Neural cell (in vitro differentiated cells): ENCODE results near the gene WBP11. TPM values are rescaled to one million over a fixed set of nuclear protein-coding genes. Genes with fewer than 3 reads are reported as not detected.
A peak's percentile ranks its signal among the peaks of the same experiment; 100 is the strongest.

Experiments
- H2AFZ ChIP-seq: fragments of 200-600, 300-800 bp; sonication (generic), shearing (Covaris generic); 2 replicates; pipeline ENCODE4 v1.6.0; 2014; ENCODE audit warnings: low read depth, mild to moderate bottlenecking, antibody characterized with exemption, low read length, moderate library complexity
- H3F3A ChIP-seq: fragments of 200-600 bp; shearing (Covaris generic); 2 replicates; pipeline ENCODE4 v1.6.1; 2016; ENCODE audit warnings: mild to moderate bottlenecking, moderate library complexity, mixed read lengths, antibody characterized with exemption, low read length; ENCODE audit not compliant: insufficient read depth, poor library complexity, severe bottlenecking
- H3K27ac ChIP-seq: fragments of 200-600, 300-800 bp; sonication (generic), shearing (Covaris generic); 2 replicates; pipeline ENCODE4 v1.5.1; 2014; ENCODE audit warnings: mild to moderate bottlenecking, low read length, moderate library complexity
- H3K27me3 ChIP-seq: fragments of 300-800, 200-600 bp; sonication (generic), shearing (Covaris generic); 2 replicates; pipeline ENCODE4 v1.6.0; 2014; ENCODE audit warnings: mild to moderate bottlenecking, low read depth, low read length, moderate library complexity; ENCODE audit not compliant: insufficient read depth
- H3K36me3 ChIP-seq: fragments of 300-800, 200-600 bp; sonication (generic), shearing (Covaris generic); 2 replicates; pipeline ENCODE4 v1.5.1; 2014; ENCODE audit warnings: mild to moderate bottlenecking, antibody characterized with exemption, low read length, moderate library complexity; ENCODE audit not compliant: insufficient read depth
- H3K4me2 ChIP-seq: fragments of 300-800, 200-600 bp; sonication (generic), shearing (Covaris generic); 2 replicates; pipeline ENCODE4 v1.6.0; 2014; ENCODE audit warnings: mild to moderate bottlenecking, low read length
- H3K4me3 ChIP-seq: fragments of 300-800, 200-600 bp; sonication (generic), shearing (Covaris generic); 2 replicates; pipeline ENCODE4 v1.5.1; 2014; ENCODE audit warnings: mild to moderate bottlenecking, low read length, moderate library complexity
- H3K79me2 ChIP-seq: fragments of 200-600 bp; shearing (Covaris generic); replicated peaks from 2 replicates; pipeline ENCODE4 v1.6.0; 2014; ENCODE audit warnings: mild to moderate bottlenecking, low read length, moderate library complexity; ENCODE audit not compliant: insufficient read depth
- H3K9ac ChIP-seq: fragments of 300-800, 200-600 bp; sonication (generic), shearing (Covaris generic); 2 replicates; pipeline ENCODE4 v1.6.1; 2016; ENCODE audit warnings: mild to moderate bottlenecking, low read length, mixed read lengths
- H3K9me2 ChIP-seq: fragments of 200-600 bp; shearing (Covaris generic); 2 replicates; pipeline ENCODE4 v1.6.1; 2016; ENCODE audit warnings: mild to moderate bottlenecking, low read length, mixed read lengths; ENCODE audit not compliant: insufficient read depth
- H3K9me3 ChIP-seq: fragments of 200-600, 300-800 bp; sonication (generic), shearing (Covaris generic); 2 replicates; pipeline ENCODE4 v1.6.1; 2016; ENCODE audit warnings: mild to moderate bottlenecking, mixed run types, low read length, moderate library complexity, mixed read lengths
- H4K20me1 ChIP-seq: fragments of 200-600 bp; shearing (Covaris generic); 2 replicates; pipeline ENCODE4 v1.6.1; 2016; ENCODE audit warnings: mild to moderate bottlenecking, mixed run types; ENCODE audit not compliant: insufficient read depth
- CTCF ChIP-seq: fragments of 450-650 bp; IDR thresholded peaks from 2 replicates; pipeline ENCODE4 v1.5.1; 2014; ENCODE audit warnings: antibody characterized with exemption, mild to moderate bottlenecking, moderate library complexity; ENCODE audit not compliant: poor library complexity, severe bottlenecking
- EP300 ChIP-seq: fragments of 450-650 bp; conservative IDR thresholded peaks from 2 replicates; pipeline ENCODE4 v1.6.1; 2014; ENCODE audit warnings: antibody characterized with exemption, mild to moderate bottlenecking, moderate library complexity; ENCODE audit not compliant: poor library complexity, severe bottlenecking
- EZH2 ChIP-seq: fragments of 200-600, 300-800 bp; shearing (Covaris generic), sonication (generic); IDR thresholded peaks from 2 replicates; pipeline ENCODE4 v1.6.1; 2014; ENCODE audit warnings: antibody characterized with exemption, low read length, borderline replicate concordance, mild to moderate bottlenecking; ENCODE audit not compliant: insufficient read depth, poor library complexity, severe bottlenecking
- MXI1 ChIP-seq: fragments of 450-650 bp; conservative IDR thresholded peaks from 2 replicates; pipeline ENCODE4 v1.6.1; 2014; ENCODE audit warnings: antibody characterized with exemption, mild to moderate bottlenecking; ENCODE audit not compliant: poor library complexity, severe bottlenecking
- POLR2AphosphoS5 ChIP-seq: IDR thresholded peaks from 2 replicates; pipeline ENCODE4 v1.6.1; 2012
- RAD21 ChIP-seq: fragments of 450-650 bp; conservative IDR thresholded peaks from 2 replicates; pipeline ENCODE4 v1.6.1; 2014; ENCODE audit warnings: antibody characterized with exemption, mild to moderate bottlenecking, moderate library complexity
- REST ChIP-seq: IDR thresholded peaks from 2 replicates; pipeline ENCODE4 v1.6.1; 2012; ENCODE audit warnings: borderline replicate concordance
- SMC3 ChIP-seq: fragments of 450-650 bp; conservative IDR thresholded peaks from 2 replicates; pipeline ENCODE4 v1.6.1; 2014; ENCODE audit warnings: antibody characterized with exemption, mild to moderate bottlenecking, moderate library complexity; ENCODE audit not compliant: poor library complexity
- TAF1 ChIP-seq: IDR thresholded peaks from 2 replicates; pipeline ENCODE4 v1.6.1; 2012; ENCODE audit warnings: low read depth
- polyA plus RNA-seq: library from polyadenylated mRNA; depleted of rRNA; stranded (reverse); fragments of >200 nt; gene quantifications from 2 replicates; pipeline ENCODE4 v1.2.3, GENCODE V29; 2014

WBP11 gene
- polyA plus RNA-seq, 1 donor from 2014 or later: 12.9 TPM

GRCh38 chr12:14845350-14845750, 42.1 kb upstream of the WBP11 start:
- Histone ChIP-seq H3K79me2 (no peaks in the 10 kb centered on the region), H3K4me3 (no peak overlapping the region), H4K20me1 (no peaks in the 10 kb centered on the region), H3K9me2 (no peaks in the 10 kb centered on the region), H3K9me3 (no peaks in the 10 kb centered on the region), H3F3A (no peaks in the 10 kb centered on the region), H3K9ac (no peak overlapping the region), H3K4me2 (no peak overlapping the region), H3K27ac (no peak overlapping the region), H3K36me3 (no peaks in the 10 kb centered on the region), H2AFZ (no peak overlapping the region), H3K27me3 (no peaks in the 10 kb centered on the region)
- TF ChIP-seq EZH2: no peak
- peak; percentile 86 for TF ChIP-seq CTCF
- peak; percentile 91 for TF ChIP-seq RAD21
- TF ChIP-seq SMC3: peak; percentile 97

GRCh38 chr12:14844401-14844800, 41.1 kb upstream of the WBP11 start:
- H3K4me3 ChIP-seq: no peak overlapping the region
- no peak overlapping the region for H3K4me2 ChIP-seq
- no peaks in the 10 kb centered on the region for H3K9me2 ChIP-seq
- no peak overlapping the region for H2AFZ ChIP-seq
- no peak for TF ChIP-seq EP300
- TF ChIP-seq TAF1: no peak
- TF ChIP-seq POLR2AphosphoS5: no peak
- TF ChIP-seq MXI1: no peak
- TF ChIP-seq EZH2: no peak
- TF ChIP-seq SMC3: no peak
- no peak for TF ChIP-seq REST
- no peak for TF ChIP-seq CTCF
- TF ChIP-seq RAD21: no peak
- no peak overlapping the region for H3K9ac ChIP-seq
- no peaks in the 10 kb centered on the region for H3K79me2 ChIP-seq
- H3K27ac ChIP-seq: no peak overlapping the region
- no peaks in the 10 kb centered on the region for H3K36me3 ChIP-seq
- no peaks in the 10 kb centered on the region for H3K27me3 ChIP-seq
- no peaks in the 10 kb centered on the region for H3K9me3 ChIP-seq
- H4K20me1 ChIP-seq: no peaks in the 10 kb centered on the region
- H3F3A ChIP-seq: no peaks in the 10 kb centered on the region
